Astrocyte (in vitro differentiated cells and primary cell): ENCODE data around the gene LHFPL3. TPM values are rescaled to one million over a fixed set of nuclear protein-coding genes. Genes with fewer than 3 reads are reported as not detected.

Experiments used
- DNase-seq: peaks from one replicate; pipeline ENCODE4 v3.0.0-alpha.2; 2010; ENCODE audit warnings: low read depth
- FAIRE-seq: peaks from 2 replicates; lab custom pipeline; 2011; peaks lifted over from hg19 to GRCh38; lab: Jason Lieb, UNC
- H2AFZ ChIP-seq: 2 replicates; pipeline ENCODE4 v1.6.0; 2012; ENCODE audit warnings: low read depth, low read length, inconsistent platforms
- H3K27ac ChIP-seq: 2 replicates; pipeline ENCODE4 v1.5.1; 2011; ENCODE audit warnings: low read depth, low read length, inconsistent platforms
- H3K27me3 ChIP-seq: 2 replicates; pipeline ENCODE4 v1.6.0; 2011; ENCODE audit warnings: low read length, inconsistent platforms; ENCODE audit not compliant: insufficient read depth
- H3K36me3 ChIP-seq: 2 replicates; pipeline ENCODE4 v1.5.1; 2011; ENCODE audit warnings: low read length, inconsistent platforms; ENCODE audit not compliant: insufficient read depth
- H3K4me1 ChIP-seq: 2 replicates; pipeline ENCODE4 v1.5.1; 2011; ENCODE audit warnings: low read length, inconsistent platforms; ENCODE audit not compliant: insufficient read depth
- H3K4me2 ChIP-seq: 2 replicates; pipeline ENCODE4 v1.6.0; 2012; ENCODE audit warnings: low read length, inconsistent platforms
- H3K4me3 ChIP-seq: 2 replicates; pipeline ENCODE4 v1.5.1; 2011; ENCODE audit warnings: low read depth, mild to moderate bottlenecking, low read length, inconsistent platforms; ENCODE audit not compliant: insufficient read depth
- H3K79me2 ChIP-seq: 2 replicates; pipeline ENCODE4 v1.6.0; 2012; ENCODE audit warnings: mild to moderate bottlenecking, low read length, inconsistent platforms; ENCODE audit not compliant: insufficient read depth
- H3K9ac ChIP-seq: 2 replicates; pipeline ENCODE4 v1.6.0; 2012; ENCODE audit warnings: mild to moderate bottlenecking, low read length, inconsistent platforms
- H3K9me3 ChIP-seq: 2 replicates; pipeline ENCODE4 v1.5.1; 2012; ENCODE audit warnings: low read depth, mild to moderate bottlenecking, low read length, inconsistent platforms; ENCODE audit not compliant: insufficient read depth
- H4K20me1 ChIP-seq: 2 replicates; pipeline ENCODE4 v1.6.0; 2012; ENCODE audit warnings: low read length, inconsistent platforms; ENCODE audit not compliant: insufficient read depth
- H3K27ac Mint-ChIP-seq: one replicate; pipeline ENCODE4 v1.8.0; 2021; ENCODE audit warnings: mild to moderate bottlenecking, mixed read lengths; ENCODE audit not compliant: unreplicated experiment
- H3K27me3 Mint-ChIP-seq: one replicate; pipeline ENCODE4 v1.8.0; 2021; ENCODE audit warnings: low read depth, mixed read lengths; ENCODE audit not compliant: unreplicated experiment
- H3K36me3 Mint-ChIP-seq: one replicate; pipeline ENCODE4 v1.8.0; 2021; ENCODE audit warnings: low read depth, mixed read lengths; ENCODE audit not compliant: unreplicated experiment
- H3K4me1 Mint-ChIP-seq: one replicate; pipeline ENCODE4 v1.8.0; 2021; ENCODE audit warnings: low read depth, mixed read lengths; ENCODE audit not compliant: unreplicated experiment
- H3K4me3 Mint-ChIP-seq: one replicate; pipeline ENCODE4 v1.8.0; 2021; ENCODE audit warnings: mild to moderate bottlenecking, moderate library complexity, mixed read lengths; ENCODE audit not compliant: unreplicated experiment
- H3K9me3 Mint-ChIP-seq: one replicate; pipeline ENCODE4 v1.8.0; 2021; ENCODE audit warnings: mild to moderate bottlenecking, mixed read lengths; ENCODE audit not compliant: unreplicated experiment
- CTCF ChIP-seq: IDR thresholded peaks from 2 replicates; pipeline ENCODE4 v1.5.1; 2011; ENCODE audit warnings: low read depth, mild to moderate bottlenecking, inconsistent platforms, low read length, moderate library complexity; ENCODE audit not compliant: insufficient read depth
- EZH2 ChIP-seq: IDR thresholded peaks from 2 replicates; pipeline ENCODE4 v1.6.1; 2012; ENCODE audit warnings: mild to moderate bottlenecking, low read length, inconsistent platforms; ENCODE audit not compliant: insufficient read depth
- total RNA-seq: library from RNA; stranded (reverse); gene quantifications from 2 replicates; pipeline ENCODE4 v1.2.1, GENCODE V29; 2021

LHFPL3 gene
- total RNA-seq, 1 donor from 2014 or later = not detected

- no peak overlapping the region for H3K27ac Mint-ChIP-seq
- no peak overlapping the region for H2AFZ ChIP-seq
- no peaks in the 10 kb centered on the region for H3K9me3 Mint-ChIP-seq
- H4K20me1 ChIP-seq = no peaks in the 10 kb centered on the region
- H3K27me3 ChIP-seq = peaks cover 7% of the 10 kb centered on the region
- H3K4me1 Mint-ChIP-seq = peaks cover 7% of the 10 kb centered on the region
- H3K4me3 Mint-ChIP-seq = no peak overlapping the region
- no peaks in the 10 kb centered on the region for H3K36me3 Mint-ChIP-seq
- H3K79me2 ChIP-seq = no peaks in the 10 kb centered on the region
- H3K36me3 ChIP-seq = no peaks in the 10 kb centered on the region
- no peak overlapping the region for H3K4me2 ChIP-seq
- H3K4me1 ChIP-seq = no peaks in the 10 kb centered on the region
- H3K27me3 Mint-ChIP-seq = peaks cover 5% of the 10 kb centered on the region
- H3K9ac ChIP-seq = no peak overlapping the region
- H3K4me3 ChIP-seq = no peak overlapping the region
- H3K9me3 ChIP-seq = no peaks in the 10 kb centered on the region
- H3K27ac ChIP-seq = no peak overlapping the region
- TF ChIP-seq CTCF (no peak), EZH2 (no peak)
- DNase-seq (no peak), FAIRE-seq (no peak)
Measured at GRCh38 chr7:104851268-104851667, 522.9 kb downstream of the LHFPL3 start.

DNA sequence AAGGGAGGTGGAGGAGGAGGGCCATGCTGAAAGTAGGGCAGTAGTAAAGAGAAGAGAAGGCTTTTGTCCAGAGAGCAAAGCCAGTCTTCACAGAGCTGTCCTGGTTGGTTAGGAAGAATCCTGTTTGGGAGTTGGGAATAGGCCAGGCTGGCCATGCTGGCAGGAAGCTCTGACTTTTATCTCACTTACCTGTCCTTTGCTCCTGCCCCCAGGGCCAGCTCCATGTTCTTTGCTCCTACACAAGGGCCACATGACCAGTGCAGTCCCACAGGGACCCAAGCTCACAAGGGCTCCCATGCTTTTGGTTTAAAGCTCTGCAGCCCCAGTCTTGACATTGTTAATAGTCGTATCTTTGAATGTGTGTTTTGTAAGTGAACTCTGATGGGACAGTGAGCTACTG is 524.0 kb downstream of the LHFPL3 start:
- H3K4me3 ChIP-seq = no peak overlapping the region
- peaks cover 3% of the 10 kb centered on the region for H3K27me3 ChIP-seq
- H3K4me1 Mint-ChIP-seq = peaks cover 7% of the 10 kb centered on the region
- no peak overlapping the region for H3K9ac ChIP-seq
- no peaks in the 10 kb centered on the region for H3K36me3 ChIP-seq
- peaks cover 4% of the 10 kb centered on the region for H3K27me3 Mint-ChIP-seq
- TF ChIP-seq EZH2 (no peak), CTCF (no peak)
- H3K4me2 ChIP-seq = no peak overlapping the region
- no peaks in the 10 kb centered on the region for H3K36me3 Mint-ChIP-seq
- H4K20me1 ChIP-seq = no peaks in the 10 kb centered on the region
- H3K79me2 ChIP-seq = no peaks in the 10 kb centered on the region
- H3K4me1 ChIP-seq = no peaks in the 10 kb centered on the region
- no peak for FAIRE-seq
- no peak overlapping the region for H3K4me3 Mint-ChIP-seq
- DNase-seq = no peak
- H3K27ac Mint-ChIP-seq = no peak overlapping the region
- H3K9me3 ChIP-seq = no peaks in the 10 kb centered on the region
- no peaks in the 10 kb centered on the region for H3K9me3 Mint-ChIP-seq
- no peak overlapping the region for H2AFZ ChIP-seq
- no peak overlapping the region for H3K27ac ChIP-seq

DNA sequence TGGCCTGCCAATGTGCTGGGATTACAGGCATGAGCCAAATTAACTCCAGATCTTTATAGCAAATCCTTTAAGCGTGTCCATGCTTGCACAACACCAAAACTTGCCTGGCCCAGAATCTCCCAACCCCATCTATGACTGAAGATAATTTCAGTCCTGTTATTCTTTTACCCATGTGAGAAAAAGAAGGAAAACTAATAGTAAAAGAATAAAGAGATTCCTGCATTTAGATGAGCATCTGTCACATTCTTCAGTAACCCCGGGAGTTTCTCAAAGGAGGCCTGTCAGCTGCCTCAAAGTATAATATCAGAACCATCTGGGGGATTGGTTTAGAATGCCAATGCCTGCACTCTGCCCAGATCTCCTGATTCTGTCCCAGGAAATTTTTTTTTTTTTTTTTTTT is 527.5 kb downstream of the LHFPL3 start:
- no peaks in the 10 kb centered on the region for H3K79me2 ChIP-seq
- FAIRE-seq (no peak), DNase-seq (no peak)
- Mint-ChIP-seq H3K27me3 (peaks cover 10% of the 10 kb centered on the region), H3K4me3 (no peak overlapping the region), H3K27ac (no peak overlapping the region), H3K36me3 (no peaks in the 10 kb centered on the region), H3K9me3 (no peaks in the 10 kb centered on the region), H3K4me1 (peaks cover 11% of the 10 kb centered on the region)
- no peak overlapping the region for H3K9ac ChIP-seq
- H2AFZ ChIP-seq = no peak overlapping the region
- H3K36me3 ChIP-seq = no peaks in the 10 kb centered on the region
- TF ChIP-seq CTCF (no peak), EZH2 (no peak)
- no peaks in the 10 kb centered on the region for H3K4me1 ChIP-seq
- no peaks in the 10 kb centered on the region for H4K20me1 ChIP-seq
- H3K4me3 ChIP-seq = no peak overlapping the region
- H3K4me2 ChIP-seq = no peak overlapping the region
- H3K27me3 ChIP-seq = peaks cover 3% of the 10 kb centered on the region
- H3K27ac ChIP-seq = no peak overlapping the region
- no peaks in the 10 kb centered on the region for H3K9me3 ChIP-seq
